Gastroesophageal sphincter (tissue), 3 donors: ENCODE data around the gene ZBTB7A.

Source experiments
- EP300 ChIP-seq: sonication (generic); formaldehyde crosslinking; IDR thresholded peaks from one replicate; pipeline ENCODE4 v1.6.1; 2017; ENCODE audit warnings: antibody characterized with exemption, mild to moderate bottlenecking
- POLR2A ChIP-seq, 2 donors: fragments of 450-650 bp; IDR thresholded peaks; one replicate each; pipeline ENCODE4 v1.6.1; 2017; ENCODE audit warnings: antibody characterized with exemption in 2 of 2, mild to moderate bottlenecking in 2 of 2, moderate library complexity in 1 of 2
- POLR2AphosphoS5 ChIP-seq: sonication (generic); formaldehyde crosslinking; IDR thresholded peaks from one replicate; pipeline ENCODE4 v1.6.1; 2017; ENCODE audit warnings: antibody characterized with exemption
- TF ChIP-seq, protein P1 (sequence below), 4 experiments: fragments of 200-600 bp in 2 of 4; fragments of 450-650 bp in 2 of 4; sonication (generic) in 1 of 4; IDR thresholded peaks; one replicate each; pipeline ENCODE4 v1.5.1; 2017 to 2019; ENCODE audit warnings: antibody characterized with exemption in 4 of 4, mild to moderate bottlenecking in 2 of 4, moderate library complexity in 2 of 4

- TF ChIP-seq, protein P1, sequence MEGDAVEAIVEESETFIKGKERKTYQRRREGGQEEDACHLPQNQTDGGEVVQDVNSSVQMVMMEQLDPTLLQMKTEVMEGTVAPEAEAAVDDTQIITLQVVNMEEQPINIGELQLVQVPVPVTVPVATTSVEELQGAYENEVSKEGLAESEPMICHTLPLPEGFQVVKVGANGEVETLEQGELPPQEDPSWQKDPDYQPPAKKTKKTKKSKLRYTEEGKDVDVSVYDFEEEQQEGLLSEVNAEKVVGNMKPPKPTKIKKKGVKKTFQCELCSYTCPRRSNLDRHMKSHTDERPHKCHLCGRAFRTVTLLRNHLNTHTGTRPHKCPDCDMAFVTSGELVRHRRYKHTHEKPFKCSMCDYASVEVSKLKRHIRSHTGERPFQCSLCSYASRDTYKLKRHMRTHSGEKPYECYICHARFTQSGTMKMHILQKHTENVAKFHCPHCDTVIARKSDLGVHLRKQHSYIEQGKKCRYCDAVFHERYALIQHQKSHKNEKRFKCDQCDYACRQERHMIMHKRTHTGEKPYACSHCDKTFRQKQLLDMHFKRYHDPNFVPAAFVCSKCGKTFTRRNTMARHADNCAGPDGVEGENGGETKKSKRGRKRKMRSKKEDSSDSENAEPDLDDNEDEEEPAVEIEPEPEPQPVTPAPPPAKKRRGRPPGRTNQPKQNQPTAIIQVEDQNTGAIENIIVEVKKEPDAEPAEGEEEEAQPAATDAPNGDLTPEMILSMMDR (IDR thresholded peaks at IDR 0.05) = no peak
- TF ChIP-seq POLR2AphosphoS5 = no peak
- no peak for TF ChIP-seq EP300
- no peak for TF ChIP-seq POLR2A (IDR thresholded peaks at IDR 0.05)
Measured at GRCh38 chr19:4012975-4013634, 53.6 kb downstream of the ZBTB7A start.
